BE2C (cell line): ENCODE results near the gene RAD18.

Experiments
- DNase-seq: peaks from one replicate; pipeline ENCODE4 v3.0.0-alpha.2; 2020
- H3K27me3 ChIP-seq: fragments of 250-450 bp; sonication (Bioruptor Pico); 2 replicates; pipeline ENCODE4 v1.5.1; 2020; ENCODE audit warnings: mild to moderate bottlenecking
- H3K36me3 ChIP-seq: fragments of 250-450 bp; sonication (Bioruptor Pico); 2 replicates; pipeline ENCODE4 v1.5.1; 2020; ENCODE audit warnings: mild to moderate bottlenecking
- H3K4me1 ChIP-seq: fragments of 250-450 bp; sonication (Bioruptor Pico); 2 replicates; pipeline ENCODE4 v1.5.1; 2020
- H3K4me3 ChIP-seq: 2 replicates; pipeline ENCODE4 v1.5.1; 2011; ENCODE audit warnings: low read depth, low read length
- H3K9me3 ChIP-seq: fragments of 250-450 bp; sonication (Bioruptor Pico); 2 replicates; pipeline ENCODE4 v1.5.1; 2020
- TF ChIP-seq, protein P1 (sequence below): IDR thresholded peaks from 2 replicates; pipeline ENCODE4 v1.5.1; 2012; ENCODE audit warnings: mild to moderate bottlenecking, low read depth, low read length

The RAD18 gene

DNA sequence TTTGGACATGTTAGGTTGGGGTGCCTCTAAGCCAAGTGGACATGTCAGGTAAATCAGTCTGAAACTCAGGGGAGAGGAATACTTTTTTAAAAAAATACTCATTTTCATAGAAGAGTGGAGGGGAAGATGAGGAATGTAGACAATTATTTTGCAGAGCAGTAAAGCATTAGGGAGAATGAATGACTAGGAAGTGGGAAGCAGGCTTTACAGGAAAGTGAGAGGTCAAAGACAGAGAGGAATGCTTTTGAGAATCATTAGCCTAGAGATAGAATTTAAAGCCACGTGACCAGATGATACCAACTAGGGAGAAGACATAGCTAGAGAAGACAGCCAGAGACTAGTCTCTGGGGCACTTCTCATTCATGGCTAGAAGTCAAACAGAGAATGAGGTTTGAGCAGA is 91.0 kb downstream of the RAD18 start:
- Histone ChIP-seq H3K9me3 (no peaks in the 10 kb centered on the region), H3K36me3 (no peaks in the 10 kb centered on the region), H3K4me3 (no peak overlapping the region), H3K27me3 (no peaks in the 10 kb centered on the region), H3K4me1 (no peaks in the 10 kb centered on the region)
- TF ChIP-seq, protein P1, sequence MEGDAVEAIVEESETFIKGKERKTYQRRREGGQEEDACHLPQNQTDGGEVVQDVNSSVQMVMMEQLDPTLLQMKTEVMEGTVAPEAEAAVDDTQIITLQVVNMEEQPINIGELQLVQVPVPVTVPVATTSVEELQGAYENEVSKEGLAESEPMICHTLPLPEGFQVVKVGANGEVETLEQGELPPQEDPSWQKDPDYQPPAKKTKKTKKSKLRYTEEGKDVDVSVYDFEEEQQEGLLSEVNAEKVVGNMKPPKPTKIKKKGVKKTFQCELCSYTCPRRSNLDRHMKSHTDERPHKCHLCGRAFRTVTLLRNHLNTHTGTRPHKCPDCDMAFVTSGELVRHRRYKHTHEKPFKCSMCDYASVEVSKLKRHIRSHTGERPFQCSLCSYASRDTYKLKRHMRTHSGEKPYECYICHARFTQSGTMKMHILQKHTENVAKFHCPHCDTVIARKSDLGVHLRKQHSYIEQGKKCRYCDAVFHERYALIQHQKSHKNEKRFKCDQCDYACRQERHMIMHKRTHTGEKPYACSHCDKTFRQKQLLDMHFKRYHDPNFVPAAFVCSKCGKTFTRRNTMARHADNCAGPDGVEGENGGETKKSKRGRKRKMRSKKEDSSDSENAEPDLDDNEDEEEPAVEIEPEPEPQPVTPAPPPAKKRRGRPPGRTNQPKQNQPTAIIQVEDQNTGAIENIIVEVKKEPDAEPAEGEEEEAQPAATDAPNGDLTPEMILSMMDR: no peak
- DNase-seq: no peak

DNA sequence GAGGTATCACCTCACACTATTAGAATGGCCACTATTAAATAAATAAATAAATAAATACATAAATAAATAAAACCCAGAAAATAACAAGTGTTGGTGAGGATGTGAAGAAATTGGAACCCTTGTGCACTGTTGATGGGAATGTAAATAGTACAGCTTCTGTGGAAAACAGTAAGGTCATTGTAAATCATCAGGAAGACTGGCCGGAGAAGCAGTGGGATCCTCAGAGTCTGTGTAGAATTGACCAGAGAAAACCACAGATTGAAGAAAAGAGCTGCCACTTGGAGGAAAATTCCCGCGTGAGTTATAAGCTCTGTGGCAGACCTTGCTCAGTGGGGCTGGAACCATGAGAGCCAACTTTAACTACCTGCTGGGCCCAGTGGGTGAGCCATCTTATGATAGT is 92.0 kb downstream of the RAD18 start:
- no peak overlapping the region for H3K4me3 ChIP-seq
- no peaks in the 10 kb centered on the region for H3K36me3 ChIP-seq
- H3K27me3 ChIP-seq: no peaks in the 10 kb centered on the region
- no peaks in the 10 kb centered on the region for H3K9me3 ChIP-seq
- TF ChIP-seq, protein P1: no peak
- no peak for DNase-seq
- no peaks in the 10 kb centered on the region for H3K4me1 ChIP-seq

DNA sequence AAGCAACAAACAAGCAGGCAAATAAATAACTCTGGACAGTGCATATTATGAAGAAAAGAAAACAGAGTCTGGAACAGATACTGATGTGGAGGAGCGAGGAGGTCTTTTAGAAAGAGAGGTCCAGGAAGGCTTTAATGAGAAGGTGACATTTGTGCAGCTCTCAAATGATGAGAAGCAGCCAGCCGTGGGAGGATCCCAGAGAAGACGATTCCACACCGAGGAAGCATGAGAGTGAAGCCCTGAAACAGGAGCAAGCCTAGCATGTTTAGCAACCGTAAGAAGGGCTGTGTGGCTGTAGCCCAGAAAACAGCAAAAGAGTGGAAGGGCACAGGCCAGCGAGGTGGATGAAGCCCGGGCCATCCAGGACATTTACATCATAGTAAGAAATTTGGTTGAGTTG is 93.1 kb downstream of the RAD18 start:
- Histone ChIP-seq H3K36me3 (no peaks in the 10 kb centered on the region), H3K9me3 (no peaks in the 10 kb centered on the region), H3K4me3 (no peak overlapping the region), H3K4me1 (no peaks in the 10 kb centered on the region), H3K27me3 (no peaks in the 10 kb centered on the region)
- TF ChIP-seq, protein P1: no peak
- no peak for DNase-seq

DNA sequence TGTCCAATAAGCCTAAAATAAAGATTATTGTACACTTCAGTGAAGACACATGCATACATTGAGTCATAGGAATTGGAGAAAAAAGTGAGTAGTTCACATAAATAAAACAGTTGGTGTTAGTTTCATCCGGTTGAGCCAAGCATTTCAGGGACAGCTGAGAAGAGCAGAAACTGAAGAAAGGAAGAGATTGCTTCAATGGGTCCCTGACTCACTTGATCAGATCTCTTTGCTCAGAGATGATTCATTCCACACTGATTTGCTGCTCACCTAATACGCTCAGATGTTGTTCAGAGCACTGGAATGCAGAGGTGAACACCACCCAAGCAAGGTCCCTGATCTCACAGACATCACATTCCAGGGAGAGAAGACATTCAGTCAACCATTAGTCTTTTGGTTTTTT is 93.7 kb downstream of the RAD18 start:
- TF ChIP-seq, protein P1: no peak
- H3K27me3 ChIP-seq: no peaks in the 10 kb centered on the region
- H3K36me3 ChIP-seq: no peaks in the 10 kb centered on the region
- no peak for DNase-seq
- no peaks in the 10 kb centered on the region for H3K9me3 ChIP-seq
- H3K4me1 ChIP-seq: no peaks in the 10 kb centered on the region
- no peak overlapping the region for H3K4me3 ChIP-seq

DNA sequence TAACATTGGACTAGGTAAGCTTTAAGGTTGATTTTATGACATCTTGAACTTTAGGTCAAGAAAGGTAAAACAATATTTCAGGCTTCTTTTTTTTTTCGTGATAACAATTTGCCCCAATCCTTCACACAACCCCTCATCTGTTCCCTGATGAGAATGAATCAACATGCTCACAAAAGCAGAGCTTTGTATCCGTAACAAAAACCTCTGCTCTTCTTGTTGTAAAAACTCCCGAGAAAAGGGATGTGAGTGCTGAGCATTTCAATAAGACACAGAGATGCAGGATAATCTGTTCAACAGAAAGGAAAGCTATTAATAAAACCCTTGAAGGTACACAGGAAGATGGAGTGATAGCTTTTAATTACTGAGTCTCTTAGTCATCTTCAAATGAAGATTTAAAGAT is 94.3 kb downstream of the RAD18 start:
- Histone ChIP-seq H3K4me3 (no peak overlapping the region), H3K9me3 (no peaks in the 10 kb centered on the region), H3K36me3 (no peaks in the 10 kb centered on the region), H3K27me3 (no peaks in the 10 kb centered on the region), H3K4me1 (no peaks in the 10 kb centered on the region)
- TF ChIP-seq, protein P1: no peak
- no peak for DNase-seq

DNA sequence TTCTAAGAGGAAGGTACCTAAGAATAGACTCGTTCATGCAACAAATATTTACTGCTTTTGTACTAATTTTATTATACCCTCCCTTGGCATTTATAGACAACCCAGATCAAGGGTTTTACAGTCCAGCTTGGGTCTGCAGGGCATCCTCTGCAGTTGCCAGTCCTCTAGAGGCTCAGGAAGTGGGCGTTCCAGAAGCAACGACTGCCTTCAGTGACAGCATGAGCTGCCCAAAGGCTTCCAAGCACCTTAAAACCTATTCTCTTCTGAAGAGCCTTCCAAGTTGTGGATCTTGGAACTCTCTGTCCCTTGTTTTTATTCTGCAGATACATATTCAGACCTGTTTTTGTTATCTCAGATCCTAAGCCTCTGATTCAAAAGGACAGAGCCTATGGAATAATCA is 95.6 kb downstream of the RAD18 start:
- no peaks in the 10 kb centered on the region for H3K27me3 ChIP-seq
- H3K4me1 ChIP-seq: no peaks in the 10 kb centered on the region
- no peaks in the 10 kb centered on the region for H3K36me3 ChIP-seq
- DNase-seq: no peak
- no peaks in the 10 kb centered on the region for H3K9me3 ChIP-seq
- no peak overlapping the region for H3K4me3 ChIP-seq
- TF ChIP-seq, protein P1: no peak
